ENCODE data around the gene TJP3.
"Not testable (repeated sequence)": the region's sequence is repeated elsewhere in the genome, so short reads cannot be mapped to it uniquely, and the experiment has no call there.

Gene TJP3

DNA sequence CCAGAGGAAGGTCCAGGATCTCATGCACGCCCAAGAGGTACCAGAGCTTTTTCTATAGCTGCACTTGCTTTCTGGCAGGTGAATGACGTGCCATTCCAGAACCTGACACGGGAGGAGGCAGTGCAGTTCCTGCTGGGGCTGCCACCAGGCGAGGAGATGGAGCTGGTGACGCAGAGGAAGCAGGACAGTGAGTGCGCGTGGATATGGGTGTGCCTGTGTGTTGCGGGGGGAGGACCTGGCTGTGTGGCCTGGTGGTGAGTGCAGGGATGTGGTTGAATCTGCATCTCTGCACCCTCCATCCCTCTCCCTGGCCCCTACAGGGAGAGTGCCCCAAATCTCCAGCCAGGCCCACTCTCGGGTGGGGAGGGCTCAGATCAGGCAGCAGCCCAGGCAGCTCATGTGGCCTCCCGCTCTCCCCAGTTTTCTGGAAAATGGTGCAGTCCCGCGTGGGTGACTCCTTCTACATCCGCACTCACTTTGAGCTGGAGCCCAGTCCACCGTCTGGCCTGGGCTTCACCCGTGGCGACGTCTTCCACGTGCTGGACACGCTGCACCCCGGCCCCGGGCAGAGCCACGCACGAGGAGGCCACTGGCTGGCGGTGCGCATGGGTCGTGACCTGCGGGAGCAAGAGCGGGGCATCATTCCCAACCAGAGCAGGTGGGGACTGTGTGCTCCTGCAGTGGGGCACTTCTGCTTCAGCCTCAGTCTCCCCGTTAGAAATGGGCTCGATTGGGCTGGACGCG lies 30.5 kb downstream of the TJP3 start:
- no peak for DNase-seq (ENCODE audit: low read depth in 4 of 4, low spot score in 1 of 4)

GRCh38 chr19:3740431-3740830 lies 32.2 kb downstream of the TJP3 start:
- no peak for DNase-seq (ENCODE audit: low read depth in 4 of 4, low spot score in 1 of 4)

DNA sequence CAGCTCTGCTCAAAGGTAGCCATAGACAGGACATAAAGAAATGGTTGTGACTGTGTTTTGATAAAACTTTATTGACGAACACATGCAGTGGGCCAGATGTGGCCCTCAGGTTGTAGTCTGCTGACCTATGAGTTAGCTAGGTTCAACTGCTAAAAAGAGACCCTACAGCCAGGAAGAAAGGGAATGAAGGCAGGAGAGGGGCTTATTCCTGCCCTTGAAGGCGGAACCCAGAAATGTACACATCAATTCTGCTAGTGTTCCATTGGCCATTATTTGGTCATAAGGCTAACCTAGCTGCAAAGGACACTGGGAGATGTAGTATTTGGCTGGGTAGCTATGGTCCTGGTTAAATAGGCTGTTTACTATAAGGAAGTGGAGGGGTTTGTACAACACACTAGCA lies 35.3 kb downstream of the TJP3 start:
- DNase-seq (ENCODE audit: low read depth in 4 of 4, low spot score in 1 of 4), result no peak

GRCh38 chr19:3745363-3746045 lies 37.3 kb downstream of the TJP3 start:
- no peak for DNase-seq (ENCODE audit: low read depth in 4 of 4, low spot score in 1 of 4)

- DNase-seq (ENCODE audit: low read depth in 4 of 4, low spot score in 1 of 4), result no peak
These were observed 38.3 kb downstream of the TJP3 start for GRCh38 chr19:3746371-3747056.

DNA sequence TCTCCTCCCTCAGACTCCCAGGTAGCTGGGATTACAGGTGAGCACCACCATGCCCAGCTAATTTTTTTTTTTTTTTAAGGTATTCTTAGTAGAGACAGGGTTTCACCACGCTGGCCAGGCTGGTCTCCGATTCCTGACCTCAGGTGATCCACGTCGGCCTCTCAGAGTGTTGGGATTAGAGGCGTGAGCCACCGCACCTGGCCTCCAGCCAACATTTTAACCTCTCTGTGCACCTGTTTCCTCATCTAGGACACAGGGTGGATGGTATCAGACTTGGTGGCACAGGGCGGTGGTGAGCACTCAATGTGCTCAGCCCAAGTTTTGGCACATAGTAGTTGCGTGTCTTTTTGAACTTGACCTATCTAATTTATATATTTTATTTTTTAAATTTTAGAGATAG lies 40.8 kb downstream of the TJP3 start:
- no peak for DNase-seq (ENCODE audit: low read depth in 4 of 4, low spot score in 1 of 4)

DNA sequence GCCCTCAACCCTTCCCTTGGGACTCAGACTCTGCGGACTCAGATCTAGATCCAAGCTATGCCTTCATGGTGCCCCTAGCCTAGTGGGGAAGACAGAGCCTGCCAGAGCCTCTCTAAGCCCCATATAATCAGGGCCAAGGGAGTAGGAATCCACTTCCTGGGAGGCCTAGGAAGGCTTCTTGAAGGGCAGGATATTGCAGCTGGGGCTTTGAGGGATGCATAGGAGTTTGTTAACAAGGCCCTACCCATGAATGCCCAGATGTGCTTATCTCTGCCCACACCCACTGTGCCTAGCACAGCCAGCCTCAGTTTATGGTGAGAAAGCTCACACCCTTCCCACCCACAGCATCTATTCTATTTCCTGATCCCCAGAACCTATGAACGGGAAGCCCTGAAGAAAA lies 42.0 kb downstream of the TJP3 start:
- no peak for DNase-seq (ENCODE audit: low read depth in 4 of 4, low spot score in 1 of 4)

GRCh38 chr19:3751236-3751635 lies 43.1 kb downstream of the TJP3 start:
- no peak for DNase-seq (ENCODE audit: low read depth in 4 of 4, low spot score in 1 of 4)

DNA sequence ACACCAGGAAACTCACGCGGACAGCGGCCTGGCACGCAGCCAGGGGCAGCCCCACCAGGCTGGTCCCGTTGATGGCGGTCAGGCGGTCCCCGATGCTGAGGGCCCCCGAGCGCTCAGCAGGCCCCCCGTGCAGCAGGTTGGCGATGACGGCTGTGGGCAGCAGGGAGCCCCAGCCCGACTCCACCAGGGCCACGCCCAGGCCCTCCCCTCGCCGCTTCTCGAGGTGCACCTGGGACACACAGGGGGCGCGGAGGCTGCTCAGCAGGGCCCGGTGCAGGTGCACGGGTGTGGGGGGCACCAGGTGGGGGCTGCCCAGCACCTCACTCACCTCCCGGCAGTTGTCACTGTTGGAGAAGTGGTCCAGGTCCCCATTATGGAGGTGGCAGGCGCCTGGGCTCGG lies 44.3 kb downstream of the TJP3 start:
- DNase-seq (ENCODE audit: low read depth in 4 of 4, low spot score in 1 of 4), result no peak

DNA sequence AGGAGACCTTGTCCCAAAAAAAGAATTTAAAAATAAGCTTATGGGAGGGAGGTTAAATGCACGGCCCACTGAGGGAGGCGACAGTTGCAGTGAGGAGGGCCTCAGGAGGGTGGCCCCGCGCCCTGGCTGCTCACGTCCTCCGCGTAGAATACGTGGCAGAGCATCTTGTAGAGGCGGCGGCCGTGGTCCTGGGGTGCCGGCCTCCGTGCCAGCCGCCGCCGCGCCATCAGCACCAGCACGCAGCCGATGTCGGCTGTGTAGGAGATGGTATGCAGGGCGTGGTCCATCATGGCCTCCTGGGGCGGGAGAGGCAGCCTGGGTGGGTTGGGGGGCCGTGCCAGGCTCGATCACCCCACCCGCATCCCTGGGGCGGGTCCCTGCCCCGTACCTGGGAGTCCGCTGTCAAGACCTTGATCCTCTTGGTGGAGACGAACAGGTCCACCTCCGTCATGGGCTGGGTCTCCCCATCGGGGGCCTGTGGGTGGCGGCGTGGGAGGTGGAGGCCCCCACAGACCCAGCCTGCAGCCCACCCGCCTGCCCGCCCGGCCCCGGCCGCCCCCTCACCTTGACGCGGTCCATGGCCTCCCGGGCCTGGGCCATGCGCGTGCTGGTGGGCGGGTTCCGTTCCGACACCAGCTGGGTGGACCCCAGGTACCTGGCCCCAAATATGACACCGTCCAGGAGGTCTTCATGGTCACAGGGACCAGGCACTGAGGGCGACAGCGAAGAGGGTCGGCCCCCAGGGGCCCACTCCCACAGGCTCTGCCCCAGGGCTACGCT lies 45.6 kb downstream of the TJP3 start:
- no peak for DNase-seq (ENCODE audit: low read depth in 4 of 4, low spot score in 1 of 4)

DNA sequence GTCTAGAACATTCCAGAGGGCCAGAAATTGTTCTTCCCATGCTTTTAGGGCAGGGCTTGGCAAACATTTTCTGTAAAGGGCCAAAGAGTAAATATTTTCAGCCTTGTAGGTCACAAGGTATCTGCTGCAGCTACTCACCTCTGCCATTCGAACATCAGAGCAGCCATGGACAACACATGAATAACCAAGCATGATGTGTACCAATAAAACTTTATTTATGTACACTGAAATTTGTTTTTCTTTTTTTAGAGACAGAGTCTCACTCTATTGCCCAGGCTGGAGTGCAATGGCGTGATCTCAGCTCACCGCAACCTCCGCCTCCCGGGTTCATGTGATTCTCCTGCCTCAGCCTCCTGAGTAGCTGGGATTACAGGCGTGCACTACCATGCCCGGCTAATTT lies 49.5 kb downstream of the TJP3 start:
- DNase-seq (ENCODE audit: low read depth in 4 of 4, low spot score in 1 of 4), result not testable (repeated sequence)

DNA sequence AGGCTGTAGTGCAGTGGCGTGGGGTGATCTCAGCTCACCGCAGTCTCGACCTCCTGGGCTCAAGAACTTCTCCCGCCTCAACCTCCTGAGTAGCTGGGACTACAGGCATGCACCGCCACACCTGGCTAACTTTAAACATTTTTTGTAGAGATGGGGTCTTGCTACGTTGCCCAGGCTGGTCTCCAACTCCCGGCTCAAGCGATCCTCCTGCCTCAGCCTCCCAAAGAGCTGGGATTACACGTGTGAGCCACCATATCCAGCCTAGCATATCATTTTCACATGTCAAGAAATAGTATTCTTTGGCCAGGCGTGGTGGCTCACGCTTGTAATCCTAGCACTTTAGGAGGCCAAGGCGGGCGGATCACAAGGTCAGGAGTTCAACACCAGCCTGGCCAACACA lies 50.1 kb downstream of the TJP3 start:
- not testable (repeated sequence) for DNase-seq (ENCODE audit: low read depth in 4 of 4, low spot score in 1 of 4)

DNA sequence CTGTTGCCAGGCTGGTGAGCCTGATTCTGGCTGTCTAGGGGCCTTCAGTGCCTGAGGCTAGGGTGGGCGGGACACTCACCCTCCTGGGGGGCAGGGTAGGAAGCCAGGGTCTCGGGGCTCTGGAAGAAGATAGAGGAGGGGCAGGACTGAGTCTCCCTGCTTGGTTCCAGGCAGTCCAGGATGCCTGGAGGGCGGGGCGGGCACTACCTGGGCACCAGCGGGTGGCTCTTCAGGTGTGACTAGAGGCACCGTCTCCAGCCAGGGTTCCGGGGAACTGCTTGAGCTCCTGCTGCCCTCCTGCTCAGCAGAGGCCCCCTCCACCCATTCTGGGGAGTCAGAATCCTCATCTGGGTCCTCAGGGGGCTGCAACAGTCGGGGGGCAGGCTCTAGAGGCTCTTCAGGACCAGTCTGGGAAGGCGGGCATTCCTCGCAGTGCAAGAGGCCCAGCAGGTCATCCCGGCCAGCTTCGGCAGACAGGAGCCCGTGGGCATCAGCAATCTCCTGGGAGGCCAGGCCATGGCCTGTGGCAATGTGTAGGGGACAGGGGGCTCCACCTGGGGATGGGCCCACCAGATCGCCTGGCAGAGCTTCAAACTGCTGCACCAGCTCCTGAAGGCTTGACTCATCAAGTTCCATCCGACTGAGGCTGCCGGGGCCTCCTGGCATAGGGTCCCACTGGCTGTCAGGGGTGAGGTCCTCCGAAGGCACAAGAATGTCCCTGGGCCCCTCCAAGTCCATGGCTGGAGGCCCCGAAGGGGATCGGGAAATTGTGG lies 51.5 kb downstream of the TJP3 start:
- DNase-seq (ENCODE audit: low read depth in 4 of 4, low spot score in 1 of 4), result no peak

DNA sequence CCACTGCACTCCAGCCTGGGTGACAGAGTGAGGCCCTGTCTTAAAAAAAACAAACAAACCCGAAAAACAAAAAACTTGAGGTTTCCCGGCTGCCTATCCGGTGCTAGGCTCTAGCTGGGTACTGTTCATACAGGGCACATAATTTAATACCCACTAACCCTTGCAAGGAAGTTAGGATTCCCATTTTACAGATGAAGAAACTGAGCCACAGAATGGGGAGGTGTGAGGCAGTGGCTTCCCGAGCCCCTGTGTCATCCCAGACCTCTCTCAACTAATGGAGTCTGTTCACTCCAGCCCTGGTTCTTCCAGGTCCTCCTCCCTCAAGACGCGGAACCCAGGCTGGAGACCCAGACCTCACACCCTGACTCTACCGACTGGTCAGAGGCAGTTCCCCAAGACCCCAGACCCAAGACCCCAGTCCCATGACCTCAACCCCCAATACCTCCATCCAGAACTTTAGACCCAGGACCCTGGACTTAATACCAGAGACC lies 52.7 kb downstream of the TJP3 start:
- DNase-seq (ENCODE audit: low read depth in 4 of 4, low spot score in 1 of 4), result no peak

- DNase-seq (ENCODE audit: low read depth in 4 of 4, low spot score in 1 of 4), result peak; percentile 94 to 97 (median 96)
These were observed 53.4 kb downstream of the TJP3 start, which contains the start of gene APBA3 for GRCh38 chr19:3761382-3762129. Gene APBA3, minus strand, starts transcription at chr19:3761692. Its CDS starts 1,428 bp downstream, at chr19:3760264.

GRCh38 chr19:3762130-3762473 lies 53.9 kb downstream of the TJP3 start:
- no peak for DNase-seq (ENCODE audit: low read depth in 4 of 4, low spot score in 1 of 4)

GRCh38 chr19:3762501-3763459 lies 54.6 kb downstream of the TJP3 start, which contains the start of gene MRPL54:
Gene MRPL54, plus strand, starts transcription at chr19:3762682. Its CDS starts 19 bp downstream, at chr19:3762701.
- DNase-seq (ENCODE audit: low read depth in 4 of 4, low spot score in 1 of 4), result peak; percentile 97 to 99 (median 98)

DNA sequence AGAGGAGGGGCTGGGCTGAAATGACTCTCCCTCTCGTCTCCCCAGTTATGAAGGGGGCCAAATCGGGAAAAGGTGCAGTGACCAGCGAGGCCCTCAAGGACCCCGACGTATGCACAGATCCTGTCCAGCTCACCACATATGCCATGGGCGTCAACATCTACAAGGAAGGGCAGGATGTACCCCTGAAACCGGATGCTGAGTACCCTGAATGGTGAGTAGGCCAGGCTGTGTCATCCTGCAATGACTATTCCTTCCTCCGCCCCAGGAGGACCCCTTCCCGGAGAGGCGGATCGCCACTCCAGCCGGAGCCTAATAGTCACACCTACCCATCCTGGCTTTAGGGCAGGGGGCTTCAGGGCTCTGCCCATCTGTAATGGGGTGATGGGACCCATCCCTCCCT lies 56.9 kb downstream of the TJP3 start:
- no peak for DNase-seq (ENCODE audit: low read depth in 4 of 4, low spot score in 1 of 4)

- not testable (repeated sequence) for DNase-seq (ENCODE audit: low read depth in 4 of 4, low spot score in 1 of 4)
These were observed 57.6 kb downstream of the TJP3 start for GRCh38 chr19:3765757-3766156.

Measured in stimulated activated CD4-positive, alpha-beta T cell treated with anti-CD3 and anti-CD28 coated beads, Interleukin-1b, Interleukin-23, amount 100 ng/mL, for 24 hours (primary cell).